SKM-1 (cell line): Measurements from ENCODE around the gene SRSF1.
"Not testable (repeated sequence)": the region's sequence is repeated elsewhere in the genome, so short reads cannot be mapped to it uniquely, and the experiment has no call there.

Experiments used
- DNase-seq: peaks from one replicate; lab custom pipeline; 2025; ENCODE audit not compliant: unreplicated experiment; lab: John Stamatoyannopoulos, UW

SRSF1 gene

DNA sequence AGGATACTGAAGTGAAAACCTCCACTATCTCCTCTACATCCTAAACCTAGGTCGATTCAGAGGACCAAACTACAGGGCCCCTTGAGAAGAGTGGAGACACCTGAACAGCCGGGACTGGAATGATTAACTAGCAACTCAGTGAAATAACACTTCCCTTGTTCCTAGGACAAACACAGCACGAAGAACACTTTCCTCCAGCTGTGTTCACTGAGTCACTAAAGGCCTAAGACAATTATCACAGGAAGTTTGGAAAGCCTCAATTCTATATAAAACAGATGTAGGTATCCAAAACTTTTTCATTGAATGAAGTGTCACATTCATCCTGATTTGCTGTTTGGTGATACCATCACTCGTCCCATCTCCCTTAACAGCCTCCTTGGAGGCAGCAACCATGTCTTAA lies 36.3 kb downstream of the SRSF1 start:
- DNase-seq, result no peak

DNA sequence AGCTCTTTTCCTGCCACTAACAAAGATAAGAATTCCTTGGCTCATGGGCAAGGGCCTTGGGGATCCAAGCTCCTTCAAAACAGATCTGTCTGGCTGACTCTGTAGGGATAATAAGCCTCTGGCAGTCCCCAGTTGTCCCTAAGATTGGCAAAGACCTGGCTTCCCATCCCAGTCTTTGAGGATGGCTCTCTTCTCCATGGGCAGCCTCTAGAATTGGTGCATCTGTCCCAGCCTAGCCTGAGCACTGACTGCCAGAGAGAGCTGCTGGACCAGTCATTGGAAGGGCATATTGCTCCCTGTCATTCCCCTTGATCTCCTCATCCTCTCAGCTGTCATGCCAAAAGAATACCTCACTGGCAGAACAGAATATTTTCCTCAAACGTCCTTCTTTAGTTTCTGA lies 38.6 kb downstream of the SRSF1 start:
- DNase-seq, result no peak

DNA sequence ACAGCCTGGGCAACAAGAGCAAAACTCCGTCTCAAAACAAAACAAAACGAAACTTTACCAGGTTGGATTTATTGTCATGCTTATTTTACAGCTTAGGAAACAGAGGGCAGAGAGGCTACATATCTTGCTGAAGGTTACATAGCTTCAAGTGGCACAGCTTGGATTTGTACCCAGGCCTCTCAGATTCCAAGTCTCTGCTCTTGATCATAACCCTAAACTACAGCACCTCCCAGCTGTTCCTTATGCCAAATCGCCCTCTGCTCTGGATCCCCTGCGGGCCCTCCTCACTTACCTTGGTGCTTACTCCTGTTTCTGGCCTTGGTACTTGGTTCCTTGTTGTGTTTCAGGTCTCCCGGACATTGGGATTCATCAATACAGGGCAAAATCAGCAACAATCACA lies 40.2 kb downstream of the SRSF1 start:
- DNase-seq, result no peak

DNA sequence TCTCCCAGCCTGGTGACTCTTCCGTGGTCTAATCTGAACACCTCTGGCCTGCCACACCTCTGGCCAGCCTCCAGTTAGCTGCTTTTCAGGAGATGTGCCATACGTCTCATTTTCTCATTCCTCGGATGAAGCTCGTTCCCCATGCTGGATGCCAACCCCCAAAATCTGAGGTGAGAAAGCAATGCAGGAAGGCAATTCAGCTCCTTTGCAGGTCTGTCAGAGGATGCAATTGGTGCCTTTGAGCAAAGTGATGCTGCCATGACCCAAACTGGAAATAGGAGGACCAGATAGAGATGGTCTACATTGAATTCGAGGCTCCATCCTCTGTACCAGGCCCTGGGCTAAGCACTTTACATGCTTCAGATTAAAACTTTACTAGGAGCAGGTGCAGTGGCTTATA lies 40.8 kb downstream of the SRSF1 start:
- no peak for DNase-seq

DNA sequence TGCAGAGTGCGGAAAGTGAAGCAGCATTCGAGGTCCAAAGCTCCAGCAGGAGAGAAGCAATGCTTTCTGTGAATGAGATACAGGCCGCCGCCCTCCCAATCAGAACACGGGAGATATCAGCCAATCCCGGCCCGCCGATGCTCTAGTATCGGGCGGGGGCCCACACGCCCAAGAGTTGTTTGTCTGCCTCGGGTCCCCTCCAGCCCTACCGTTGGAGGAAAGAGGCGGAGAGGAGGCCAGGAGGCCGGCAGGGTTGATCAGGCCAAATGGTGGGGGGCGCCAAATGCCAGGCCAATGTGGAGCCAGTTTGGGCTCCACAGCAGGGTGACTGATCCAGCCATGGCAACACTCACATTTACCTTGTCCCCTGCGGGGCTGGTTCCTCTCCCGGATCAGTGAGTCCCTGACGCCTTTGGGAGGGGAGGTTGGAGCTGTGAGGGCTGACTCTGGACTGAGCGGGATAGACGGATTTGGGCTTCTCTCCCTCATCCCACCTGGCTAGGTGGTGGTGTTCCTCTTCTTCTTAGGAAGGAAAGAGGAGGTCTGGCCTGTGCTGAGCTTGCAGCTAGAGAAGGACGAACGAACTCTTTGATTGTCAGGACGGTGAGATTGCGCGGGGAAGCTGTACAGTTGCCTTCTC lies 41.4 kb downstream of the SRSF1 start:
- no peak for DNase-seq

DNA sequence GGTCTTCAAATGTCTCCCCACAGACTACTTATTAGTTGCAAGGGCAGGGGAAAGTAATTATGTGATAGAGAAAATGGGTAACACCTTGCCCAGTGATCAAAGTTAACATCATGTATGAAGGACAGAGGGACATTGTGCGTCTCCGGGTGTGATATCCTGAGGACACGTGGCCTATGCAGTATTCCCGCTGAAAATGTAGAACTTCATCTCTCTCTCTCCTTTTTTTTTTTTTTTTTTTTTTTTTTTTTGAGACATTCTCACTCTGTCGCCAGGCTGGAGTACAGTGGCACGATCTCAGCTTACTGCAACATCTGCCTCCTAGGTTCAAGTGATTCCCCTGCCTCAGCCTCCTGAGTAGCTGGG lies 43.9 kb downstream of the SRSF1 start:
- DNase-seq, result no peak

DNA sequence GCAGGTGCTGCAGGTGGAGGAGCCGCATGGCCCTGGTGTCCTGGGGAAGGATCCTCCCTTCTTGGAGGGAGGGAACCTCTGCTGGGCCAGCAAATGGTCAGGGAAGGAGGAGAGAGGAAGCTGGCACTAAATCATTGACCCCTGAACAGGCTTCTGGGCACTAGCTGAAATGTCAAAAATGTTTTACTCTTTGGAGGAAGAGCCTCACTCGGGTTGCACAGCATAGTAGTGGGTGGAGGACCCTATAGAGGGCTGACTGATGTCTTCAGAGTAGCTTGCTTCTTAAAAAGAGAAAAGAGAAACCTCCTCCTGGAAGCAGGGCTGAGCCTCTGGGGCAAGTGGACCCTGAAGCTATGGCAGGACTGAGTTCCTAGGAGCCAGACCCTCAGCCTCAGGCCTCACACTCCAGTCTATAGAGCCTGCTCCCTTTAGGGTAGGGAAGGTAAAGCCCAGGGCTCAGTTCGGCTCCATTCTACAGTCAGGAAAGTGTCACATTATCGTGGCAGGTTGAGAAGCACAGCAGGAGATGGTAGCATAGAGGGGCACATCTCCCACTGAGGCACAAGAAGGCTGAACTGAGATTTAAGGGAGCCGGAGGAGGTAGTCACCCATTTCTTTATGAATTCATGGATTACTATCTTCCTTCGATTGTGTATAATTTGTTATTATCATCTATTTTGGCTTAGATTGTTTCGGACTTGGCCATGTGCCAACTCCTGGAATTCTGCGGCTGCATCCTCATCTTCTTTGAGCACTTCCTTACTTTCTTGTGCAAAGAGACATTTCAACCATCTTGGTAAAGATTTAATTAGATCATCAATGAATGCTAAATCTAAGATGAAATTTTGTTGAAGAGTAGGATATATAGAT lies 44.5 kb downstream of the SRSF1 start:
- DNase-seq, result no peak

DNA sequence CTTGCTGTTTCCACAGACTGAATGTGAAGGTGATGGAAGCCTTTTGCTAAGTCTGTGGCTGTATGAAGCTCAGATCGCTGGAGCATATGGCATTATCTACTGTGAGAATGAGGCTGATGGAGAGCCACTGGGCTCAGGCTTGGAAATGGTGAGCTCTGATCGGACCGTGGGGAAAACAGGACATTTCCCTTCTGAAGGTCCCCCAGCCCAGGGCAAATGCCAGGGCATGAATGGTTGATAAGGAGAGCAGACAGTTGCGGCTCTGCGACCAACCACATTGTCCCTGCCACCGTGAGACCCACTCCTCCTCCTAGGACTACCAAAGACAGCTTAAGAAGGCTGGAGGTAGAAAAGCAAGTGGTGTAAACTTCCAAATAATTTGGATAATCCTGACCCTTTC lies 47.1 kb downstream of the SRSF1 start:
- DNase-seq, result no peak

DNA sequence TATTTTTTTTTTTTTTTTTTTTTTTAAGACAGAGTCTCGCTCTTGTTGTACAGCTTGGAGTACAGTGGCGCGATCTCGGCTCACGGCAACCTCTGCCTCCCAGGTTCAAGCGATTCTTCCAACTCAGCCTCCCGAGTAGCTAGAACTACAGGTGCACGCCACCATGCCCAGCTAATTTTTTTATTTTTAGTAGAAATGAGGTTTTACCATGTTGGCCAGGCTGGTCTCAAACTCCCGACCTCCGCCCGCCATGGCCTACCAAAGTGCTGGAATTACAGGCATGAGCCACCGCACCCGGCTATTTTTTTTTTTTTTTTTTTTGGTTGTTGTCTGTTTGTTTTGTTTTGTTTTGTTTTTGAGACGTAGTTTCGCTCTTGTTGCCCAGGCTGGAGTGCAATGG lies 48.7 kb downstream of the SRSF1 start:
- not testable (repeated sequence) for DNase-seq

DNA sequence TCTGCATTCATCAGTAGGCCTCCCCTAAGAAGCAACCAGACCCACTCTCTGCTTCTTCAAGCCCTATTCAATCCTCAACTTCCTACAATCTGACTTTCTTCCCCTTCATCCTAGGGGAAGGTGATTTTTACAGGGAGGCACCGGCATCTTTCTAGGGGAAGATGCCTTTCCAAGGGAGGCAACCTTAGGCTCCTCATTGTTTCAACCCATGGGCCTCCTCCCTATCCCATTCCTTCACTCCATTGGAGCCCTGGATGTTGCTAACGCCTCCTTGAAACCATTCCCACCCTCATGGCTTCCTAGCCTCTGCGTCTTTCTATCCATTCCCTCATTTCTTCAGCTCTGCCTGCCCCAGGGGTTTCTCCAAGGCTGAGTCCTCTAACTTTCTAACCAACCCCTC lies 49.2 kb downstream of the SRSF1 start:
- no peak for DNase-seq

DNA sequence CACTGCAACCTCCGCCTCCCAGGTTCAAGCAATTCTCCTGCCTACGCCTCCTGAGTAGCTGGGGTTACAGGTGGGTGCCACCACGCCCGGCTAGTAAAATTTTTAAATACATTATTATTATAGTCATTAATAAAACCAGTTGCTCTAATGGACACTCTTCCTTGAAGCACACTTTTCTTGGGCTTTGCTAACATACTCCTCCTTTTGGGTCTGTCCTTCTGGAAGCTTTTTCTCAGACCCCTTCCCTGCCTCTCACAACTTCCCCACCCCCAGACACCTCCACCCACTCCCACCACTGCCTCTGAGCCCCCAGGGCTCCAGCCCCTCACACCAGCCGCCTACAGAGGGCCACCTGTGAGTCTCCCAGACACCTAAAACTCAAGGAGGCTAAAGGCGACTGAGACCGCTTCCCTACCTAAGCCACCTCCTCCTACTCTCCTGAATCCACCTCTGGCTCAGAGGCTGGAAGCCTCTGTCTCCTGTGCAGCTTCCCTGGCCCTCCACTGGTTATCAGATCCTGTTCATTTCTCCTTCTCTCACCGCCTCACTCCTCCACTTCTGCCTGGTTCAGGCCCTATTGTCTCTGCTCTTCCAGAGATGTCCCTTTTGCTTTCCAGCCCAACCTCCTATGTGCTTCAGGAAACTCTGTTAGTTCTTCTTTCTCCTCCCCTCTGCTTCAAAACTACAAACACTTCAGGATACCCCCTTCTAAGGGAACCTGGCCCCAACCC lies 49.8 kb downstream of the SRSF1 start:
- DNase-seq, result no peak

DNA sequence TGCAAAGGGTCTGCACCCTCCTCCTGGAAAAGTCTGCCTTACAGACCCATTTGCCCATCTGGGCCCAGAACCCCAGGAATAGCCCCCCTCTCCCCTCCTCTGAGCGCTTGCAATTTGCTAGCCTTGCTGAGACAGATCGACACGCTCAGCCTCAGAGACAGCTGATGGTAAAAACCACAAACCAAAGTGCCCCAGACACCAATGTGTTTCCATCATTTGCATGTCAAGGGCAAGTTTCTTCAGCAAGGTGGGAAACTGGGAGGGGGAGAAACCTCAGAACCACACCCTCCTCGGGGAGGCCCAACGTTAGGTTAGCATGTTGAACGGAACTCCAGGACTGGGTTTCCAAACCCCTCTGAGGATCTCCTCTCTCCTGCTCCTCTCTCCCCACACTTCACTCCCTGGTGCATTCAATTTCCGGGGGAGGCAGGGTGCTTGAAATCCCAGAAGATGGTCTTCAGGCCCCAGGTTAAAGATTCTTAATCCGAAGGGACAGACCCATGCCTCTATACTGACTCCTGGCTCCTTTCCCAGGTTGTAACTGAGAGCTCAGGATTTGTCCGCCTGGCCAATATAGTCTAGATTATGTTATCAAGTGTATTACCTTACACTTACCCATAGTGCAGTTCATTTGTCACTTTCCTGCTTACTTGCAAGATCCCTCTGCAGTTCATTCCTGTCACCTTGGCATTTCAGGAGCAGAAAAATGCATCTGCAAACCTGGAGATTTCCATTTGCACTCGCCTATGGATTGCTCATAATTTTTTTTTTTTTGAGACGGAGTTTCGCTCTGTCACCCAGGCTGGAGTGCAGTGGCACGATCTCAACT lies 50.5 kb downstream of the SRSF1 start:
- no peak for DNase-seq

DNA sequence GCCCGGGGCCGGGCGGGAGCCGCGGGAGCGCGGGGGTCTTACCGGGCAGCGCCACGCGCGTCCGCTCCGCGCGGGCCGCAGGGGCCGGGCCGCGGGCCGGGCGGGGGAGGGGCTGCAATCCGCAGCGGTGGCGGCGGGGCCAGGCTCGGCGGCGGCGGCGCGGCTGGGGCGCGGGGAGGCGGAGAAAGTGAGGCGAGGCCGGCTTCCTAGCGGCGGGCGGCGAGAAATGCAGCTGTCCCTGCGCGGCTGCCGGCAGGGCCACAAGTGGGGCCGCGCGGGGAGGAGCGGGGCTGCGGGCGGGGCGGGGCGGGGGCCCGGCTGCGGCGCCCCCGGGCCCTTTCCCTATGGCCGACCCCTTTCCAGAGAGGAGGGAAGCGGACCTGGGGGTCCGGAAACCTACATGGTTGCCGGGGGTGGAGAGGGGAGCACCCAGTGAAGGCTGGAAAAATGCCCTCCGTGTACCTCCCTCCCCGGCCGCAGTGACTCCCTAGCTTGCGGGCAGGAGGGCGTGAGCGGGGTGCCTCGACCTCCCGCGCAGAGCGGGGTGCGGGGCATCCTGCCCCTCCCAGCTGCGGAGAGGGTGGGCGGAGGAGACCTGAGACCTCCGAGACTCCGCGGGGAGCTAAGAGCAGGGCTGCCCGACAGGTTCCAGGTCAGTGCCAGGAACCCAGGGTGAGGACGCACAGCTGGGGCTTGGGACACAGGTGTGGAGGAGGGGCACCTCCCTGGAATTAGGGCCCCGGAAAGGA lies 51.7 kb downstream of the SRSF1 start, which contains the start of gene CUEDC1:
CUEDC1 (minus strand) TSS at position 230 of the 749 bp plus-strand sequence. CDS start 69,848 bp downstream, outside the sequence.
- DNase-seq, result peak; percentile 25

DNA sequence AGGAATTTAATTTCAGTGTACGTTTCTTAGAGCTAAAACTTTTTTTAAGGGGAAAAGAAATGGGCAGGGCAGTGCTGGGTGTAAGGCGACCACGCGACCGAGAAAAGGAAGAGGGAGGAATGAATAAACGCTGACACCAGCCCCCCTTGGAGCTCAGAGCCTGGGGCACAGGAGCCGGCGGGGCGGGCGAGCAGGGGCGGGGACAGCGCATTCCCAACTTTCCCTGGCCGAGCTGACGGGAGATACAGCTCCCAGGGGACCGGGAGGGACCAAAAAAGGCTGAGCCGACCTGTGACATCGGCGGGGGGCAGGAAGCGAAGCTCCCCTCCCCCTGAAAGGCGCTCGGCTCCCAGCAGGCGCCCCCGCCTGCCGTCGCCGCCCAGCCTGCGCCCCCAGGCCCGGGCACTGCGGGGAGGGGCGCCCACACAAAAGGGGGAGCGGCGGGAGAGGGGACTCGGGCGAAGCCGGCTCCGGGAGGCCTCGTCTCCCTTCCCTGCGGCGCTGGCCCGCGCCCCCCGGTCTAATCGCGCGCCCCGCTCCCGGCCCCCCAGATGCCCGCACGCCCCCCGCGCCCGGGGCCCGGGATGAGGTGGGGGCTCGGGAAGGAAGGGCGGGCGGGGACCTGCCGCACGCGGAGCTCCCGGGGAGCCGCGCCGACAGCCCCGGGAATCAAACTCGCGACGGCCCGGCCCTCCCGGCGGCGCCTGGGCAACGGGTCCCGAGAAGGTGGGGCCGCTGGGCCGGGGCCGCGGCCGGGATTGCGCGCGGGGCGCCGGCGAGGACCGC lies 52.5 kb downstream of the SRSF1 start:
- DNase-seq, result no peak

DNA sequence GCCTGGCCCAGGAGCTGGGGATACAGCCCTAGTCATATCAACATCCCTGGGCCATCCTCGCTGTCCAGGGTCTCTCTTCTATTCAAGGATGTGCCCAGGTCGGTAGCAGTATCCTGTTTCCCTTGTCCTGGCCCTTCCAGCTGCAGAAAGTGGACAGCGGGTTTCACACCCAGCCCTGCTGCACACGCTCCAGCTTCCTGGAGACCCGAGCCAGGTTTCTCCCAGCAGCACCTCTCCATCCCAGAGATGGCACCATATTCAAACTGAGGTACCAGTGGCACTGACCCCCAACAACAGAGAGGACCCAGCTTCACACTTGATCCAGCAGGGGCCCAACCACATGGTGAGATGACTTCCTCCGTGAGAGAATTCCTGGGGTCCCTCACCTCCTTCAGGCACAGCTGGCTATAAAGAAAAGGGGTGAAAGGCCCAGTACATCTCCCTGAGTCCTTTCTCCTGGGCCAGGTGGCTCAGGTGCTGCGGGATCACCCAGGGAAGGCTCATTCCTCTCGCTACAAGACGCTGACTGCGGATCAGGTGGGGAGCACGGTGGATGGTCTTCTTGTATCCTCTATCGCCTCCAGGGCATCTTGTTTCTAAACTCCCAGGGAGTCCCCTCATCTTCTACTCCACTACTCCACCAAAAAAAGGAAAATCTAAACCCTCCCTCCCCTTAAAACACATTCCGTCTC lies 53.2 kb downstream of the SRSF1 start:
- DNase-seq, result no peak
